Peyer's patch (tissue), 4 donors: Measurements from ENCODE around the gene BBS9.

Experiments
- POLR2A ChIP-seq, 2 donors: fragments of 450-650 bp; IDR thresholded peaks; one replicate each; pipeline ENCODE4 v1.5.1; 2017; ENCODE audit warnings: antibody characterized with exemption in 2 of 2, mild to moderate bottlenecking in 2 of 2, moderate library complexity in 2 of 2
- TF ChIP-seq, protein P1 (sequence below), 6 experiments: fragments of 450-650 bp in 4 of 6; fragments of 200-600 bp in 2 of 6; sonication (generic) in 1 of 6; IDR thresholded peaks; one replicate each; pipeline ENCODE4 v1.5.1; 2017 to 2019; ENCODE audit warnings: antibody characterized with exemption in 6 of 6, mild to moderate bottlenecking in 3 of 6, moderate library complexity in 1 of 6

DNA sequence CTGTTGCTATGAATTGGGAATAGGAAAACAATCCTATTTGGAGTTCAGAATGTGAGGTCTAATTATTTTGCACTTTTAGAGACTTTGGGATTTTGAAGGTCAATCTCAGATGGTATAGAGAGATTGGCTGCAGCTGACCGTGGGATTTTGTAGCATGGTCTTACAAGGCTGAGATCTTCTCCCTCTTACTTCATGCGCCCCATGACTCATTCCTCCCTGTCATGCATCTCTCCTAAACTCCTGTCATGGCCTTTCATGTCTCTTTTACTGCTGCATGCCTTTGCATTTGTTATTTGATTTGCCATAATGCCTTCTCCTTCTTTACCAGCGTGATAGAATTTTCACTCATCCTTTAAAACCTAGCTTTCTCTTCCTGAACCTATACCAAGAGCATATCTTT lies 133.1 kb downstream of the BBS9 start:
- TF ChIP-seq, protein P1, sequence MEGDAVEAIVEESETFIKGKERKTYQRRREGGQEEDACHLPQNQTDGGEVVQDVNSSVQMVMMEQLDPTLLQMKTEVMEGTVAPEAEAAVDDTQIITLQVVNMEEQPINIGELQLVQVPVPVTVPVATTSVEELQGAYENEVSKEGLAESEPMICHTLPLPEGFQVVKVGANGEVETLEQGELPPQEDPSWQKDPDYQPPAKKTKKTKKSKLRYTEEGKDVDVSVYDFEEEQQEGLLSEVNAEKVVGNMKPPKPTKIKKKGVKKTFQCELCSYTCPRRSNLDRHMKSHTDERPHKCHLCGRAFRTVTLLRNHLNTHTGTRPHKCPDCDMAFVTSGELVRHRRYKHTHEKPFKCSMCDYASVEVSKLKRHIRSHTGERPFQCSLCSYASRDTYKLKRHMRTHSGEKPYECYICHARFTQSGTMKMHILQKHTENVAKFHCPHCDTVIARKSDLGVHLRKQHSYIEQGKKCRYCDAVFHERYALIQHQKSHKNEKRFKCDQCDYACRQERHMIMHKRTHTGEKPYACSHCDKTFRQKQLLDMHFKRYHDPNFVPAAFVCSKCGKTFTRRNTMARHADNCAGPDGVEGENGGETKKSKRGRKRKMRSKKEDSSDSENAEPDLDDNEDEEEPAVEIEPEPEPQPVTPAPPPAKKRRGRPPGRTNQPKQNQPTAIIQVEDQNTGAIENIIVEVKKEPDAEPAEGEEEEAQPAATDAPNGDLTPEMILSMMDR (IDR thresholded peaks at IDR 0.05) = no peak
- TF ChIP-seq POLR2A (IDR thresholded peaks at IDR 0.05) = no peak
